ENCODE measurements around the gene CAMTA1.

- TF ChIP-seq CTCF (IDR thresholded peaks at IDR 0.05) (no peak), IRF3 (IDR thresholded peaks at IDR 0.05; ENCODE audit: low read depth, low read length) (no peak), TAF1 (IDR thresholded peaks at IDR 0.05; ENCODE audit: borderline replicate concordance, low read depth, low read length) (no peak), GABPA (IDR thresholded peaks at IDR 0.05; ENCODE audit: low read depth) (no peak)
Measured at GRCh38 chr1:7208647-7209180, 423.5 kb downstream of the CAMTA1 start.
